Mesenteric fat pad (tissue), 1 donor: Measurements from ENCODE around the gene ATP6V1C2. TPM values are rescaled to one million over a fixed set of nuclear protein-coding genes. Genes with fewer than 3 reads are reported as not detected.

Source experiments
- DNase-seq: peaks from one replicate; pipeline ENCODE4 v3.0.0-alpha.2; 2020; ENCODE audit warnings: low spot score
- long read RNA-seq: library from polyadenylated mRNA; unstranded; transcript quantifications from one replicate; pipeline ENCODE4 v2.0.0, GENCODE V29; 2020
- total RNA-seq: library from RNA; stranded (reverse); fragmentation: NEBNext Ultra II Directional; extraction: Animal tissue kit (Norgen Biotek cat#: 25700); gene quantifications from one replicate; pipeline ENCODE4 v1.2.1, GENCODE V29; 2021
- donor health status: DM: yes; HTN: yes; CAD: no.

ATP6V1C2 gene, protein sequence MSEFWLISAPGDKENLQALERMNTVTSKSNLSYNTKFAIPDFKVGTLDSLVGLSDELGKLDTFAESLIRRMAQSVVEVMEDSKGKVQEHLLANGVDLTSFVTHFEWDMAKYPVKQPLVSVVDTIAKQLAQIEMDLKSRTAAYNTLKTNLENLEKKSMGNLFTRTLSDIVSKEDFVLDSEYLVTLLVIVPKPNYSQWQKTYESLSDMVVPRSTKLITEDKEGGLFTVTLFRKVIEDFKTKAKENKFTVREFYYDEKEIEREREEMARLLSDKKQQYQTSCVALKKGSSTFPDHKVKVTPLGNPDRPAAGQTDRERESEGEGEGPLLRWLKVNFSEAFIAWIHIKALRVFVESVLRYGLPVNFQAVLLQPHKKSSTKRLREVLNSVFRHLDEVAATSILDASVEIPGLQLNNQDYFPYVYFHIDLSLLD
- total RNA-seq, result 1.4 TPM
- long read RNA-seq, partial matches to known transcripts, result 0 of 5 reads
- long read RNA-seq, other reads (novel, unspliced or antisense), result 4 of 5 reads

GRCh38 chr2:10721396-10722251 lies at the start of gene ATP6V1C2:
ATP6V1C2 (plus strand) TSS chr2:10721630; CDS start chr2:10722850, 1,220 bp downstream.
- no peak for DNase-seq

DNA sequence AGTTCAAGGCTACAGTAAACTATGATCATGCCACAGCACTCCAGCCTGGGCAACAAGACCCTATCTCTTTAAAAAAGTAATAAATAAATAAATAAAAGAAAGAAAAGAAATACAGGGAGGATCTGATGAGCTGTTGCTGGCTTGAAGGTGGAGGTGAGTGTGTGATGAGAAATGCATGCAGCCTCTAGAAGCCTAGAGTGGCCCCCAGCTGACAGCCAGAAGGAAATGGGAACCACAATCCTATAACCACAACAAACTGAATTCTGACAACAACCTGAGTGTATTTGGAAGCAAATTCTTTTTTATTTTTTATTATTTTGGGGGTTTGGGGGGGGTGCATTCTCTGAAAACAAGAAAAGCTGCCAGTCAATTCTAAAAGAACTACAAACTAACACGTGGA lies 46.3 kb upstream of the ATP6V1C2 start:
- DNase-seq, result no peak

DNA sequence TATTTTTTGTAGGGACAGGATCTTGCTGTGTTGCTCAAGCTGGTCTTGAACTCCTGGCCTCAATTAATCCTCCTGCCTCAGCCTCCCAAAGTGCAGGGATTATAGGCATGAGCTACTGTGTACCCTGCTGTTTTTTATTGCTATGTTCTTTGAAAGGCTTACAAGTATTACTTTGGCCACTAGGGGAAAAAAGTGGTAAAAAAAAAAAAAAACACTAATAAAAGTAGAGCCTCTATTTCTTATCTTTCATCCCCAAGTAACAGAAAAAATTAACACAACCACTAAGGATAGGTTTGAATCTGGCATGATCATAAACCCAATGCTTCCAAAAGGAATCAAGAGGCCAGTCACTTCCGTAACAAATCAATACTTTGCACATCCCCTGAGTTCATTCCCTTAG lies 43.2 kb upstream of the ATP6V1C2 start:
- DNase-seq, result no peak

- DNase-seq, result no peak
Observed at GRCh38 chr2:10680214-10680613, 41.2 kb upstream of the ATP6V1C2 start.

- no peak for DNase-seq
Observed at GRCh38 chr2:10680957-10681356, 40.5 kb upstream of the ATP6V1C2 start.

- DNase-seq, result no peak
Observed at GRCh38 chr2:10686176-10686730, 35.2 kb upstream of the ATP6V1C2 start.

DNA sequence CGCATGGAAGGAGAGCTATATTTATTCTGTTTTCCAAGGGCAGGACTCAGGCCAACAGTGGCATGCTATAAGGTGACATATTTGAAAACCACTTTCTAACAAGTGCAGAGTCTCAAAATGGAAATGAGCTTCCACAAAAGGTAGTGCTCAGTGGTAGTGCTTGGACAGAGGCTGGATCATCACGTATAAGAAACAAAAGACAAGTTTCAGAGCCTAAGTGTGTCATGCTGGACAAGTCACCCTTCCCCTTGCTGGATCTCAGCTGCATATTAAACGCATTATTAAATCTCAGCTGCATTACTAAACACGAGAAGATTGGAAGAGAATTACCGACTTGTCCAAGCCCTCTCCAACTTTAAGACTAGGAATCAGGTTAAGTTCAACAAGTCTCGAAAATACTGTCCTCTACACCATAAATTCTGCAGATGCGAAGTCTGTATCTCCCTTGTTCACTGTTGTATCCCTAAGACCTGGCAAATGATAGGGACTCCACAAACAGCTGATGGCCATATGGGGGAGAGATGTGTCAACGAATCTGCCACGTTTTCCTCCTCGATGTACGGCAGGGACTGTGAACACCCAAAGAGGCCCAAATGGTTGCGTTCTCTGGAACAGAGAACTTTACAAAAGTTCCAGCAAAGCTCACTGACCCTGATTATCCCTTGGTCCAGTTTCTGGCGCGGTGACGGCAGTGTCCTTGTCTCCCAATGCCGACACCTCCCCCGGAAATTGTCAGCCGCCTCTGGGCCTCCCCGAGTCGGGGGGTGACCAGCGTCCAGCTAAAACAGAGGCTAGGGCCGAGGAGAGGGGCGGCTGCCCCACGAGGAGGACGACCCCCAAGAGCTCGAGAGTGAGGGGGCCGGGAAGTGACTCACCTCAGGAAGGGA lies 32.3 kb upstream of the ATP6V1C2 start:
- no peak for DNase-seq

DNA sequence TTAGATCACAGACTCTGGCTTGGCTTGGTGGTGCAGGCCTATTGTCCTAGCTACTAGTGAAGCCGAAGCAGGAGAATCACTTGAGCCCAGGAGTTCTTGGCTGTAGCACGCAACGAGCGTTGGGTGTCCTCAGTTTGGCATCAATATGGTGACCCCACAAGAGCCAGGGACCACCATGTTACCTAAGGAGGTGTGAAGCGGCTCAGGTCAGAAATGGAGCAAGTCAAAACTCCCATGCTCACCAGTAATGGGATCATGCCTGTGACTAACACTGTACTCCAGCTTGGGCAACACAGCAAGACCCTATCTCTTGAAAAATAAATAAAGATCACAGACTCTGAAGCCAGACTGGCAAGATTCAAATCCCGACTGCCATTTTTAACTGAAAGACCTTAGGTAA lies 29.9 kb upstream of the ATP6V1C2 start:
- no peak for DNase-seq

DNA sequence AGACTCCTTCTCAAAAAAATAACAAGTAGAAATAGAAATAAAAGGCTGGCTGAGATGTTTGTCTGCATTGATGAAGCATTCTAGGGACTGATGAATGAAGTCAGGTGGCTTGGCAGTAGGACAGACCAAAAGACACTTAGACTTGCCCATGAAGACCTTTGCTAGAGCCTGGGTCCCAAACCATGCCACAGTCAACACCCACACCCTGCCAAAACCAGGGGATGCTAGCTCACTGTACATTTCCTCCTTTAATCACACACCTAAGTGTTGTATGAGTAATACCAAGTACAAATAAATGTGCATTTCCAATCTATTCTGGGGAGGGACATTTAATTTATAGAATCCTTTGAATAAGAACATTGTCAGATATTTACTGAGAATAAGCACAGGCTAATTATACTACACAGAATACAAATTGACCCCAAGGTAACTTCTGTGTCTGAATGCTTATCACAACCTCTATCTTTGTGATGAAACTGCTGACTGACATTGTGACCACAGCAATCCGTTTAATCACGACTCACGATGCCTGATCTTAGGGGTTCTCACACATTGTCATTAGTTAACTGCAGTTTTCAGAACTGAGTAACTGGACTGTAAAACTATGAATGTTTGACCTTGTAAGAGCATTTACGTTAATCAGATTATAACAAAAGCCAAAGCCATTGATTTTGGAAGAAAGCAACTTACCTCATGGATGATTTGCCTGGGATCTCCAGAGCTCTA lies 21.2 kb upstream of the ATP6V1C2 start:
- DNase-seq, result no peak

GRCh38 chr2:10704034-10704594 lies 17.3 kb upstream of the ATP6V1C2 start:
- DNase-seq, result no peak

GRCh38 chr2:10706033-10706432 lies 15.4 kb upstream of the ATP6V1C2 start:
- DNase-seq, result no peak

- DNase-seq, result no peak
Observed at GRCh38 chr2:10707831-10708230, 13.6 kb upstream of the ATP6V1C2 start.

DNA sequence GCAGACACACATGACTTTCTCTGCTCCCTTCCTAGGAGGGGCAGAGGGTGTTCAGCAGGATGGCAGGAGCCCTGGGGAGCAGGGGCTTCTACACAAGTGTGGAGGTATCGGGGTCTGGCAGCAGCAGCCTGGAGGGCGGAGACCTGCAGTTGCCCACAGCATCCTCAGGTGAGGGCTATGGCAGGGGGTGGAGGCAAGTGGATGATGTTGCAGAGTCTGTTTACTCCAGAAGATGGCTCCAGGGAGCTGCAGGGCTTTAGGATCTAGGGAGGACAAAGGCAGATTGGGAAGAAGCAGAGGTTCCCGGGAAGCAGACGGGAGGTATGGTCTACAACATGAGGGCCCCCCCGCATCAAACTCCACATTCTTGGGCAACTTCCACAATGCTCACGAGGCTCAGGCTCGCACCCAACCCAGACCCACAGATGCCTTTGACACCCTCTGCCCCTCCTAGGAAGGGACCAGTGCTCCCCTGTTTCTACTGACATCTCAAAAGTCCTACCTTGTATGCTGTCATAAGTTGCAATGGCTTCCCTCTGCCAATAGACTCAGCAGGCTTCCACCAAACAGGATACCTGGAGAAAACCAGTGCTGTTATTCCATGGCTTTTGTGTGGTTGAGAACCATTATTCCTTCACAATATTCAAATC lies 12.0 kb upstream of the ATP6V1C2 start:
- DNase-seq, result no peak

DNA sequence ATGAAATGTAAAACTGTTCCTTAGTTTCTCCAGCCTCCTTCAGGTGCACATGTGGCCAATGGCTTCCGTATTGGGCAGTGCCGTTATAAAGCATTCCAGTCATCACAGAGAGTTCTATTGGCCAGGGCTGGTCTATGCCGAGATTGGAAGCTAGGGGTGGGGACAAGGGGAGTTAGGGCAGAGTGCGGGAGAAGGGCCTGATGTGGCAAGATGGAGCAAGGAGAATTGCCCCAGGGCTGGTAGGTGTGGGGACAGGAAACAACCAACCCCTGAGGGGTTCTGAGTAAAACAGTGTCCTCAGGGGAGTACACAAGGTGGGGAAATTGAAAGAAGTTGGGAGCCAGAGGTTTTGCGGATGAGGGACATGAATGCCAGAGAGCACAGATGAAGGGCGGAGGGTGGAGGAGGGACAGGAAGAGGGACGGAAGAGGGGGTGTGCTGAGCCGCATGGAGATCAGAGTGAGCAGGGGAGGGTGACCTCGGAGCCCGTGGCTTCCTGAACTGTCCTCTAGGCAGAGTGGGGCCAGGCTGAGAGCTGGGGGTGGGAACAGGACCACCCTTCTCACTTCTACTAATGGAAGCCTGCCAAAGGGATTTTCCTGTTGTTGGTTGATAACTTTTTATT lies 9.1 kb upstream of the ATP6V1C2 start:
- no peak for DNase-seq

DNA sequence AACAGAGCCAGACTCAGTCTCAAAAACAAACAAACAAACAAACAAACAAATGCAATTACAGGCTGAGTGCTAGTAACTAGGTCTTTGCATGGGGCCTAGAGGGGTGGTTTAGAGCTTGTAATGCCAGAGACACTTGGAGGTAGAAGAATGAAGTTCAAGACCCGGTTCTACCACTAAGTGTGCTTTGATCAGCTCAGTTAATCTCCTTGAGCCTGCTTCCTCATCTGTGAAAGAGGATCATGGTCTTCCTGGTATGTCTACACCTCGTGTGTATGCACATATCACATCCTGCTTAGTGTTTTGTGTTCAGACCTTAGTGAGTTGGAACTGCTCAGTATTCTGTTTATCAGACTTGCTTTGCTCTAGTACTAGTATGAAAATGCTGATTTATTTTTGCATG lies 4.8 kb upstream of the ATP6V1C2 start:
- DNase-seq, result no peak

DNA sequence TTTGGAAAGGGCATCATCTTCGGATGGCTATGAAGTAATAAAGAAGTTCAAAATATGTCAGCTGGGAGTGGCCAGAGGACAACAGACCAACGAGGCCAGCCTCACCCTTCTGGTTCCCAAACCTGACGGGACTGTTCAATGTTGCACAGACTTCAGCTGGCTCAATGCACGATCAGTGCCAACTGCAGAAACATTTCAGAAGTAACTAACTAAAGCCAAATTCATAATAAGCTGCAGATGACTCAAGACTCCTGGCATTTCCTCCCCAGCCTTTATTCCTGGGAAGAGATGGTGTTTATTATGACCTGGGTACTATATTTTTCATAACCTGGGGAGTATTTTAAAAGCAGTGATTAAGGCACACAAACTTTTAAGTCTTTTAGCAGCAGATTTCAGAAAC lies 3.8 kb upstream of the ATP6V1C2 start:
- no peak for DNase-seq

DNA sequence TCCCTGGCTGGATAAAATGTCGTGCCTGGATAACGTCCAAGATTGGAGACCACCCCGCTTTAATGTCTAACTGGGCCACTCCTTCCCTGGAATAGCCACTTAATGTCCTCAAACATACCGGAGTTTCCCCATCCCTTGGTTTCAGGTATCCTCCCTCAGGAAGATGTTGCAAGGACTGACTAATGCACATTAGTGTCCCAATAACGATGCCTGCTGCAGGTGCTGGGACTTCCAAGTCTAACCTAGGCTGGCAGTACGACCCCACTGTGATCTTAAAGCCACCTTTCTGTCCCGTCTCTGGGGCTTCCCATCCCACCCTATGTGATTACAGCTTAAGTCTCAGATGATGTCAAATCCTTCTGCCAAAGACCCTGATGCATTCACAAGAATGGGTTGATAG lies 1.1 kb upstream of the ATP6V1C2 start:
- no peak for DNase-seq

DNA sequence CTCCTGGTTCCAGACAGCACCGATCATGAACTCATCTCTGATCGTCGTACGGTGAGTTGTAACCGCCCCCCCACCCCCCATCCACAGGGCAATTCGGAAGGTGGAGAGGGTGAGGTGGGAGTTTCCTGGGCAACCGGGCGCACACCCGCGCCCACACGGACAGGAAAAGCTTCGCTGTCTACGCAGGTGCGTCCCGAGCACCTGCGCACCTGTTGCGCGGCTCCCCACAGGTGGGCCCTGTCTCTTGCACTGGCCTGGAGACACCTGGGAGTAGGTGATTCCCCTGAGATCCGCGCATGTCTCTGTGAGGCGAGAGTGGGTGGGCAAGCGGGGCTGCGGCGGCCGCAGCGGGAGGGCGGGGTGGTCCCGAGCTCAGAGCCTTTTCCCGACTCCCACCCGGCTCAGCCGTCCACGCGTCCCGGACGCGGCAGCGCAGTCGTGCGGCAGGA lies 459 bp upstream of the ATP6V1C2 start:
- DNase-seq, result no peak
